NCI-H2196 treated with DMSO at 0.1 percent for 48 hours (cell line): ENCODE results near the gene ITGA2.

Experiments used
- DNase-seq: peaks from one replicate; lab custom pipeline; 2025; ENCODE audit not compliant: unreplicated experiment; lab: John Stamatoyannopoulos, UW

The ITGA2 gene

DNA sequence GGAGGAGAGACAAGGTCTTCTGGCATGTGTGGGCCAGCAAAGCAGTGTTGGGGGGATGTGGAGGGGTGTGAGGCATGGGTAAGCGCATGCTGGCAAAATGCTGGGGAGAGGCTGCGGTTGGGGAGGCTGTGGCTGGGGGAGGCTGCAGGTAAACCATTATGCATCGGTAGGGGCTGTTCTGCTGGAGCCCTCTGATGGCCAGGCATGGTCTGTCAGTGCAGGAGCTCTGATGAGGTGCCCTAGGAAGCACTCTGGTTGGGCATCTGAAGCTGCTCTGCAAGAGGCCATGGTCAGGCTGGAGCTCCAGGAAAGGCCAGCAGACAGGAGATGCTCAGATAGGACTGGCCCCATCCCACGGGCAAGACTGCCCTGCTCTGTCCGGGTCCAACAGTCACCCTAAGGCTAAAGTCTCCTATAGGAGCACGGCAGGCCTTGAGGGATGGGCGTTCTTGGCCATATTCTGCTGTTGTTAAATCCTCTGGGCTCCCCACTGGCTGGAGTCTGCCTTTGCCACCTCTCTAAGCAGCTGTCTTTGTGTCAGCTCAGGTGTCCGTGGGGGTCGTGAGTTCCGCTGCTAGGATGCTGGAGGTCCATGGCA is 28.7 kb downstream of the ITGA2 start:
- DNase-seq: no peak

DNA sequence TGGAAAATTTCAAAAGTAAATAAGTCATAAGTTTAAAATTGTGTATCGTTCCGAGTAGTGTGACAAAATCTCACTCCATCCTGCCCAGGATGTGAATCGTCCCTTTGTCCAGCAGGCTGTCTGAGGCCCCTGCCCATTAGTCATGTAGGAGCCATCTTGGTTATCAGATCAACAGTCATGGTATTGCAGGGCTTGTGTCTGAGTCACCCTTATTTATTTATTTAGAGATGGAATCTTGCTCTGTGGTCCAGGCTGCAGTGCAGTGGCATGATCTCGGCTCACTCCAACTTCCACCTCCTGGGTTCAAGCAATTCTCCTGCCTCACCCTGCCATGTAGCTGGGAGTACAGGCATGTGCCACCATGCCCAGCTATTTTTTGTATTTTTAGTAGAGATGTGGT is 30.2 kb downstream of the ITGA2 start:
- DNase-seq: no peak

DNA sequence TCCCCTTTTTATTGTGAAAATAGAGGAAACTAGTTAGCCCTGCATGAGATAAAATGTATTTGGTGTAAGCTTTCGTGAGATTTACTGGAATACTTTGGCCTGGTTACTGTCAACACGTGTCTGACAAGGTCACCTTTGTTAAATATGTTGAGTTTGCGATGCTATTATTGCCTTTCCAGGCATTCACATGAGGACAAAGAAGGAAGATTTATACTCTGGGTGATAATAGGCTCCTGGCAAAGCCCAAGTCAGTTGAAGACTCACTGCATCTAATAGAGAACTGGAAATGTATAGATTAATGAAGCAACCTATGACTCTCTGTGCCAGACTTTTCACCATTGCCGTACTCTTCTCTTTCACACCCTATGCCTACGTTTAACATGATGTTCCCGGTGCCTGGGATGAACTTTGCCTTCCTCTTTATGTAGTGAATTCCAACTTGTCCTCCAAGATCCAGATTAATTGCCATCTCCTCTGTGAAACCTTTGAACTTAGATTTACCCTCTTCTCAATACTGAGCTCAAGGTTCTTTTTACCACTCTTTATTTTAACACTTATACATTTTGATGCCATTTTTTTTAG is 33.9 kb downstream of the ITGA2 start:
- DNase-seq: no peak

DNA sequence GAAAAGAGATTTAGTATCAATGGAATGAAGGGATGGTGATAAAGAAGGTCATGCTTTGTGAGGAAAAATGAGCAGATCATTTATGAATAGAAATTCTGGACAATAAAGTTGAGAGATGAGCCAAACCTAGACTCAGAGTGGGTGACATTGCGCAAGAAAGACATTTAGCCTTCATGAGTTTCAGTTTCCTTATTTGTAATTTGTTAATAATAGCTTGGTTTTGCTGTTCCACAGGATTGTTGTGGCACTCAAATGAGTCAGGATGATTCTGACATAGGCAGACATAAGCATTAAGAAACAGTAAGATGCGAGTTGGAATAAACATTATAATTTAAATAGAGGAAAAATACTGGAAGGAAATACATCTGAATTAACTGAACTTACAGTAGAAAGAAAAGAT is 34.8 kb downstream of the ITGA2 start:
- DNase-seq: no peak

DNA sequence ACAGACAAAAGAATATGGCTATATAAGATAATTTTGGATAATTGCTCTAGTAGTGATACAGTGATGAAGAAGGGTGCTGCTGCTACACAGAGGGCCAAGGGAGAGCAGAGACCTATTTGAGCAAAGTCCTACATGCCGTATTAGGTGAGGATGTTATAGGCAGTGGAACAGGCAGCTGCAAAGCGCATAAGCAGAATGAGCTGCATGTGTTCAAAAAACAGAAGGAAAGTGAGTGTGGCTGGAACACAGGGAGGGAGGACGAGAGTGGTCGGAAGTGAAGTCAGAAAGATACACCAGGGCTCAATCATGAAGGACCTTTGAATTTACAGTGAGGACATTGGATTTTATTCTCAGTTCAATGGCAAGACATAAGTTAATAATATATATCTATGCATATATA is 35.4 kb downstream of the ITGA2 start:
- no peak for DNase-seq

DNA sequence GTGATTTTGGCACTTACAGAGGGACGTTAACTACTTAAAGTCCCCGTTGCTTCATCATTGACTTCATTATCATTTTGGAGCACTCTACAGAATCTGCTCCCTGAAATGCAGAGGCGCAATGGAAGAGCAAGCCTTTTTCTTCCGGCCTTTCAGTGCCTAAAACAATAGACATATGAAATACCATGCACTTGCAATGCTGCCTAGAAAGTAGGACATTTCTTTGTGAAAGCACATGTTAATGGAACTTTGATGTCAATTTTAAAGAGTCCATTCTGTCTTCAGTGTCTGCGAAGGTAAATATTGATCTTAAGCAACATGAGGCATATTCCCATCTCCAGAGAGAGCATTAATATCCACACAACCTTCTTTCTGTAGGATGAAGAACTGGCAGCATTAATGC is 36.3 kb downstream of the ITGA2 start:
- DNase-seq: no peak

DNA sequence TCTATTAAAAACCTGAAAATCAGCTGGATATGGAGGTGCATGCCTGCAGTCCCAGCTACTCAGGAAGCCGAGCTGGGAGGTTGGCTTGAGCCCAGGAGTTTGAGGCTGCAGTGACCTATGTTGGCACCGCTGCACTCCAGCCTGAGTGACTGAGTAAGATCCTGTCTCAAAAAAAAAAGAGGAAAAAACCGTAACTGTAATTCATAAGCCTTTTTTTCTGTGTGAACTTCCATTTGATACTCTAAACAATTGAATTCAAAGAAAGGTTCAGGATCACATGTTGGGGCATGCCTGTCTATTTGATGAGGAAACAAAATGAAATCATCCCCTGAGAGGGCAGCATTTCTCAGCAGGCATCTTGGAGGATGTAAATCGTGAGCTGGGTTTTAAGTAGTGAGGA is 38.8 kb downstream of the ITGA2 start:
- no peak for DNase-seq

DNA sequence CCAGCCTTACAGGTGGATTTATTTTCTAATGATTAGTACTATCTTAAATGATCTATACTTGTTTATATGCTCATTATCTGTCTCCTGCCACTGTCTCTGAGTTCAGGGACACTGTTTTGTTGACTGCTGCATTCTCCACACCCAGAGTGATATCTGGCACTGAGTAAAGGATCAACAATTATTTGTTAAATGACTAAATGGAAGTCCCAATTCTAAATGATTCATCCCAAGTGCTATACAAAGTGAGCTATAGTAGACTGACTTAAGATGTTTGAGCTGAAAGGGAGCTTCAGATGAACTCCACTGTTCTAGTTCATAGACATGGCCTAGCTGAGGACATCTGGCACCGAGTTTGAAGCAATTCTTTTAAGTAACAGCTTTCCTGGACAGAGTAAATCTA is 40.5 kb downstream of the ITGA2 start:
- DNase-seq: no peak

DNA sequence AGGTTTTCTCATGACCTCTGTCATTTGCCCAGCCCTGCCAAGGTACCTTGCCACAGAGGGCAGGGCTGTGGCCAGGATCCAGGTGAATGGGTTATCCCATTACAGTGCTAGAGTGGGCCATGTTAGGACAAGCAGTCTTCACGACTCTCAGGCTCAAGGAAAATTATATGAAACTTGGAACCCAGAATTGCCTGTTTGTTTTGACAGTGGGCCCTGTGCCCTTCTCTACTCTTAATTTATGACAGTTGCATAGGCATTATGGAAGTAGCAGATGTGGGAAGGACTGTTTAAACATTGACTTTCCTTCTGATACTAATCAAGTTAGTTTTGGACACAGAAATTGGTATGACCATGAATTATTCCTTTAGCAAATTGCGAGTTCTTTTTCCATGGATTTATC is 41.7 kb downstream of the ITGA2 start:
- DNase-seq: no peak

DNA sequence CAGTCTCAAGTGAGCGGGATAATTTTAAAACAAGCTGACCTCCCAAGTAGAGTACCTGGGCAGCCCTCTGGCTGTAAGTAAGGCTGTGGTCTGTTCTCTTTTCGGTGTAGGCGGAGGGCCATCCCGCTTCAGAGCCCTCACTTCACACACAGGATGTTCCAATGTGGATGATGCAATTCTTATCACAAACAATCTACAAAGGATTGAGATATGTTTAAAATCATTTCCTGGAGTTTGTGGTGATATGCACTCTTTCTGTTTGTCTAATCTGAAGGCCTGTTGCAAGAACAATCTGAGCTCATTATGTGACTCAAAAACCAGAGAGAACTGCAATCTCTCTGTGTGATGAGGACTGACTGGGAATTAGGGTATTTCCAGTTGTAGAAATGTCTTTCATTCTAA is 42.5 kb downstream of the ITGA2 start:
- DNase-seq: no peak

DNA sequence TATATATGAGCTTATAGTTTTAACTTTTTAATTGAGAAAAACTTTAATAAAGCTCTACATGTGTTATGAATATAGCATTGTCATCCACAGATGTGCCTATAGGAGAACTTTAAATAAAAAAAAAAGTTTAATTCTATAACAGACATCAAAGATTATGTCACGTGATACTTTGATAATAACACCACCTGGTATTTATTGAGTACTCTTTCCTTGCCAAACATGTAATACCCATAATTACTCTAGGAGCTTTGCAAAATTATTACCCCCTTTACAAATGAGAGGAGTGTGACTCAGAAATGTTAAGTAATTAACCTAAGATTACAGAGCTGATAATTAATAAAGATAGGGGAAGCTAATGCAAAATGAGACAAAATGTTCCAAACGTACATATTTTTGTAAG is 43.0 kb downstream of the ITGA2 start:
- DNase-seq: no peak

DNA sequence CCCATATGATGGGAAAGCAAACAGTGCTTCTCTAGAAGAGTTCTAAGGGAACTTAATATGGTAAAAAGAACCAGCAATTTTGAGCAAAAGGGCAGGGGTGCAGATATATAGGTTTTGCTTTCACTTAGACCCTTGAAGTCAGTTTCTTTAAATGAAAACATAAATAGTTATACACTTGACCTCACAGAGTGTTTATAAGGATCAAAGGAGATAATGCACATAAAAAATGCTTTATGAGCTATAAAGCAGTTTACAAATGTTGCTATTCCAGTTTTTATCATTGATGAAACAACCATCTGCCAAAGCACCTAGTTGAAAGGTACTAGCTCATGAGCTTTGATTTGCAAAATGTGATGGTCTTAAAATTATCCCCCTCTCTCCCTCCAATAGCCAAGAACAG is 45.7 kb downstream of the ITGA2 start:
- DNase-seq: no peak

DNA sequence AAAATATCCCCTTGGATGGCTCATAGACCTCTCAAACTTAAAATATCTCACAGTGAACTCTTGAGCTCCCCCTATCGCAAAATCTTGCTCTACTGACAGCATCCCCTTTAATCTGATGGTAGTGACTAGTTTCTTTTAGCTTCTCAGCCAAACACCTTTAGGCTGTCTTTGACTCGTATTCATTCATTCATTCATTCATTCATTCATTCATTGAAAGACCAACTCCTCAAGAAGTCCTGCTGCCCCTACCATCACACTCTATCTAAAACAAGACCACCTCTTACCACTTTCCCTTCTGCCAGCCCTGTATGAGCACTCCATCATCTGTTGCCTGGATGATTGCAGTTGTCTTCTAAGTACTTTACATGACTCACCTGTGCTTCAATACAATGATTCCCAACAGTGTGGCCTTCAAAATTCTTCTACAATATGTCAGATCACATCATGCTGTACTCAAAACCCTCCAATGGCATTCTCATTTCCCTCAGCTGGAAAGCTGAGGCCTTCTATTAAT is 46.8 kb downstream of the ITGA2 start:
- no peak for DNase-seq

DNA sequence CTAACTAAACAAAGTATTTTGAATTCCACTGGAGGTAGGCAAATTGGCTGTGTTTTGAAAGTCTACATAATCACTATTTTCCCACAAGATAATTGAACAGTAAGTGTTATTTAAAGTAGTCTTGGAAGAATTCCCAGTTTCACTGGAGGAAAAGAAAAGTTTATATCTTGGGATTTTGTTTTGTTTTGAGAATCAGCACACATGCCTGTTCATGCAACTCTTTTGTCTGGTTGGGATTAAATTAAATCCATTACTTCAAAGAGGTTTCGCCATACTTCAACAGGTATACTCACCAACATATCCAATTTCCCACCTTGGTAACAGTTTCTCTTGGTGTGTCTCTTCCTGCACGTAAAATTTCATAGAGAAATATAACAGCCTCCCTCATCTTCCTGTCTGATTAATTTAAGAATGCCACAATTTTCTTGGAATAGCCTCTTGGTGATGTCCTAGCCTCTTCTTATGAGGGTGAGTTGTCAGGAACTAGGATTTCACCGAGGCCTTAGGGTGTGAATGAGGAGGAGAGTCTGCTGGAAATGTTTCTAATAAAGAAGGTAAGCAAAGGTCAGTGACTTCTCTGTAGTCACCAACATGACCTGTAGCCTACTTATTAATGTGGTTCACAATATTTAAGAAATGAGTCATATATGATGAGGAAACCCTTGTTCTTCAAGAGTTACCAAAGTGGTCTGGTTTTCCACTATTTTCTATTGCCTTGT is 48.1 kb downstream of the ITGA2 start:
- DNase-seq: no peak

DNA sequence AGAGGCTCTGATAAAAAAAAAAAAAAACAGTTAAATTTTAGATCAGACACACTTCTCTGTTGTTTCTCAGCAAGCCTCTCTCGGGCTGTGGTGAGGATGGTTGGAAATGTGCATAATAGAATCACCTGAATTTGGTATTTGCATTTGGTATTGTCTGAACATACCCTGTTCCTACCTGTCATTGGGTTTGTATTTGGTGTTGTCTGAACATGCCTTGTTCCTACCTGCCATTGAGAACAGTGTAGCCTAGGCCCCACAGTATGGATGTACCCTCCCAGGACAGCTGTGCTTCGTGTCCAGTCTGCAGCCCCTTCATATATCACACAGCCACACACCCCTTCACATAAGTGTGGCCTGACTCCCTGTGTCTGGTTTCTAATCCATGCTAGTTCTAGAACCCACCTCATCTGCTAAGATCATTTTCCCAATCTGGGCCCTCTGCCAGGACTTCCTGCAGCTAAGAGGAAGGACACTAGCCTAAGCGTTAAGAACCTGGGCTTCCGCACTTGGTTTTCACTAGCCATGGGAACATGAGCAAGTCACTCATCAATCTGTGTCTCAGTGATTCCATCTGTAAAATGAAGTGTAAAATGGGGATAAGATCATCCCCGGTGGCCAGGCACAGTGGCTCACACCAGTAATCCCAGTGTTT is 49.2 kb downstream of the ITGA2 start:
- no peak for DNase-seq

DNA sequence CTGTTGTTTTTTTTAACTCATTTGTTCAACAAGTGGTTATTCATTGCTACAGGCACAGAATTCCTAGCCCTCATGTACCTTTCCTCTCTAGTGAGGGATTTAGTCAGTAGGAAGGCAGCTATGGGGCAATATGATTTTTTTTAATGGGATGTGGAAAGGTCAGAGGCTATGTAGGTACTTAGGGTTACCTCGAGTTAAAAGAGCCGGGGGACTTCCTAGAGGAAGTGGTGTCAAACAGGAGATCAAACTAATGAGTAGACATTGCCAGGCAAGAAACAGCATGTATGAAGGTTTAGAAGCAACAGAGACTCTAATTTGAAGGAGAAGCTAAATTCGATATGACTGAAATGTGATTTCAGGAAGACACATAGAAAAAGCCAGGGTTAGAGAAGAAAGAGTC is 50.7 kb downstream of the ITGA2 start:
- no peak for DNase-seq

DNA sequence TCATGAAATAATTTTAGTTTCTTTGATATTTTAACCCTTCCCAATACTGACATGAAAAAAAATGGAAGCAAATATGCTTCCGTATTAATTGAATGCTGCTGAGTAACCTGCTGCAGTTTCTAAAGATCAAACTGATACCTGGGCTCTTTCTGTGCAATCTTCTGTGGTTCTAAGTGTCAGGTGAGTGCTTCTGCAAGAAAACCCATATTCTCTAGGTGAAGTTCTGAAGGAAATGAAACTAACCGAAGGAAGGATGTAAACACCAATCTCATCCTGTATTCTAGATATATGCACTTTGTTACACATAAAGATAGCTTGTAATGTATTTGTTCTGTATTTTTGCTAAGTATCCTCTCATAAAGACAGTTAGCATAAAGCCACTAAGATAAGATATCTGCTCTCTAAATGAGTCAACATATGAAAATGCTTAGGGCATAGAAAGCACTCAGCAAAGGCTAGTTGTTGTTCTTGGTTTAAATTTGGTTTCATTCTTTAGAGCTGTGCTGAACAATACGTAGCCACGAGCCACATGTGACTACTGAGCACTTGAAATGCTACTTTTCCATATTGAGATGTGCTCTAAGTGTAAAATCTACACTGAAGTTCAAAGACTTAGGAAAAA is 52.0 kb downstream of the ITGA2 start:
- no peak for DNase-seq

DNA sequence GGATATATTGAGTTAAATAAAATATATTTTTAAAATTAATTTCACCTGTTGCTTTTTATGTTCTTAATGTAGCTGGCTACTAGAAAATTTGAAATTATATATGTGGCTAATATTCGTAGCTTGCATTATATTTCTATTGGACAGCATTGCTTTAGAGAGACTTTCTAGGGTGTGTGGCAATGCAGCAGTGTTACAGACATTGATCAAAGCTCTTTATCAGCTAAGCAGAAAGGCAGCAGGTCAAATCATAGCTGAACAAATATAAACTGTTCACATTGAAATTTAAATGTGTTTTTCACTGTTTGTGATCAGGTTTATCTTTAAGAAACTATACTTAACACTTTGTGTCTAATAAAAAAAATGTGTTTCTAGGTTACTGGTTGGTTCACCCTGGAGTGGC is 52.6 kb downstream of the ITGA2 start:
- DNase-seq: no peak

DNA sequence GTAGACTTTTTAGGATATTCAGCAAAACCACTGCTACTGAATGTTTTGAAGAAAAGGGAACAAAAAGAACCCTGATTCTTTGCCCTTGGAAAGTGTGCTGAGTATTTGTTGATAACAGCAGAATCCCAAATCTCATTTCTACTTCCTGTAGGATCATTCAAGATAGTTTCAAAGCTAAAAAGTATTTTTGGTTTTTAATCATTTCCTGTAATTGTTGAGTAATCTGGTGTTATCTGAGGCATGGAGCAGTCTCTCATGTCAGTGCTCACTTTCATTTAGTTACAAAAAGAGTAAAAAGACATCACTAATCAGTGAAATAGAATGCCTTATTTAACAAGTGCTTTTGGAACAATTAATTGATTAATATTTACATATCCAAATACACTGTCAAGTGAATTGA is 56.1 kb downstream of the ITGA2 start:
- no peak for DNase-seq

DNA sequence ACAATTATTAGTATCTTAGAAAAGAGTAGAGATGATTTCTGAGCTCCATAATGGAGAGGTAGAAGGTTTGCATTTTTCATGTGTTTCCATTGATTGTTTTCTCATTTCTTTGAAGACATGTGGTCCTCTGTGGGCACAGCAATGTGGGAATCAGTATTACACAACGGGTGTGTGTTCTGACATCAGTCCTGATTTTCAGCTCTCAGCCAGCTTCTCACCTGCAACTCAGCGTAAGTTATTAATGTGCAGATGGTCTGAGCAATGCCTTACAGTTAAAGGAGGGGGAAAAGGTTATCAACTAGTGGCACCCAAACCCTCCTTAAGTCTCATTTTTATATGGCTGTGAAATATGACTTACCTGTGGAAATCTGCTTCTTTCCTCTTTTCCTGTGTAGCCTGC is 59.1 kb downstream of the ITGA2 start:
- no peak for DNase-seq

DNA sequence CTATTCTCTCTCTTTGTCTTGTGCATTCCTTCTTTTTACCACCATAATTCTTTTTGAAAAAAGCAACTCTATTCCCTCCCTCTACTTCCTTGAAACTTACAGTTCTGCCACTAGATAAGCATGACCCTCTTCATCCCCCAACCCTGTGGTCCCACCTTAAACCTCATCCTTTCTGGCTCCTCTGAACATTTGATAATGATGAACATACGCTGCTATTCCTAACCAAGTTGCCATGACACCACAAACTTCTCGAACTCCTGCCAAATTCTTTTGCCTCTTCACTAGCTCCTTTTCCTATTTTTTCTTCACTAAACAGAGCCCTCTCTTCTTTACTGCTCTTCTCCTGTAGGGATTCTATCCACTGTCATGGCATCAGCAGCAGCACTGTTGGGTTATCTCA is 63.3 kb downstream of the ITGA2 start:
- no peak for DNase-seq

DNA sequence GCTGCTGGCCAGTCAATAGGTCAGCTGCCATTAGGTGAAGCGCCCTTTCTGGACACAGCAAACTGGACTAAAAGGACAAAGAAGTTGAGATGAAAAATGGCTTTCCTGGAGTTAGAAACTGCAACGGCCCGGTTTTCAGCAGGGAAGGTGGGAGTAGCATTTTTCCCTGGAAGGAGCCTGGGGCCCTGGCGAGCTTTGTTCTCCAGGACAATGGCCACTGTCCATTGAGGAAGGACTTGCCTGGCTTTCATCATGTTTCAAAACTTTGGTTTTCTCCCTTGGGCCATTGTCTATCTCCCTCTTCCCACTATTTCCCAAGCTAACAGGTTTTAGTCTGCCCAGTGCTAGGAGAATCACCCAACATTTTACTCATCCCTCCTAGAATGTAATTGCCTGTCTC is 64.2 kb downstream of the ITGA2 start:
- no peak for DNase-seq
